Erythroblast (primary cell): ENCODE results near the gene RHEBL1.

Source experiments
- GATA1 ChIP-seq: IDR thresholded peaks from 2 replicates; pipeline ENCODE4 v1.6.1; 2011; ENCODE audit warnings: low read depth, mild to moderate bottlenecking, control low read depth, low read length, moderate library complexity
- POLR2A ChIP-seq: IDR thresholded peaks from 2 replicates; pipeline ENCODE4 v1.6.1; 2011; ENCODE audit warnings: mild to moderate bottlenecking, low read length

- peak; percentile 74 for TF ChIP-seq POLR2A
- TF ChIP-seq GATA1: no peak
These were observed 40.8 kb upstream of the RHEBL1 start, which contains the start of gene LMBR1L for GRCh38 chr12:49110464-49111155.
